Progenitor cell of endocrine pancreas (in vitro differentiated cells): ENCODE data around the gene VGLL4. TPM values are rescaled to one million over a fixed set of nuclear protein-coding genes. Genes with fewer than 3 reads are reported as not detected.

Experiments used
- DNase-seq: peaks from one replicate; pipeline ENCODE4 v3.0.0; 2021; ENCODE audit warnings: low spot score; ENCODE audit not compliant: unreplicated experiment
- H3K27ac Mint-ChIP-seq: 2 replicates; pipeline ENCODE4 v1.8.0; 2021; ENCODE audit warnings: mild to moderate bottlenecking, moderate library complexity, mixed read lengths
- H3K27me3 Mint-ChIP-seq: 2 replicates; pipeline ENCODE4 v1.8.0; 2021; ENCODE audit warnings: mixed read lengths
- H3K36me3 Mint-ChIP-seq: 2 replicates; pipeline ENCODE4 v1.8.0; 2022; ENCODE audit warnings: mixed read lengths; ENCODE audit not compliant: insufficient read depth
- H3K4me1 Mint-ChIP-seq: 2 replicates; pipeline ENCODE4 v1.8.0; 2021; ENCODE audit warnings: low read depth, mixed read lengths
- H3K4me3 Mint-ChIP-seq: 2 replicates; pipeline ENCODE4 v1.8.0; 2021; ENCODE audit warnings: low read depth, mild to moderate bottlenecking, moderate library complexity, mixed read lengths
- H3K9me3 Mint-ChIP-seq: 2 replicates; pipeline ENCODE4 v1.8.0; 2021; ENCODE audit warnings: low read depth, mixed read lengths
- total RNA-seq: library from RNA; stranded (reverse); gene quantifications from 2 replicates; pipeline ENCODE4 v1.2.1, GENCODE V29; 2021
- TF ChIP-seq, protein P1 (sequence below): fragments of 200-600 bp; sonication (generic); IDR thresholded peaks from one replicate; pipeline ENCODE4 v1.5.0; 2021; ENCODE audit warnings: antibody characterized with exemption, mild to moderate bottlenecking; ENCODE audit not compliant: unreplicated experiment

The VGLL4 gene
- total RNA-seq, 1 donor from 2014 or later, result 93.2 TPM

DNA sequence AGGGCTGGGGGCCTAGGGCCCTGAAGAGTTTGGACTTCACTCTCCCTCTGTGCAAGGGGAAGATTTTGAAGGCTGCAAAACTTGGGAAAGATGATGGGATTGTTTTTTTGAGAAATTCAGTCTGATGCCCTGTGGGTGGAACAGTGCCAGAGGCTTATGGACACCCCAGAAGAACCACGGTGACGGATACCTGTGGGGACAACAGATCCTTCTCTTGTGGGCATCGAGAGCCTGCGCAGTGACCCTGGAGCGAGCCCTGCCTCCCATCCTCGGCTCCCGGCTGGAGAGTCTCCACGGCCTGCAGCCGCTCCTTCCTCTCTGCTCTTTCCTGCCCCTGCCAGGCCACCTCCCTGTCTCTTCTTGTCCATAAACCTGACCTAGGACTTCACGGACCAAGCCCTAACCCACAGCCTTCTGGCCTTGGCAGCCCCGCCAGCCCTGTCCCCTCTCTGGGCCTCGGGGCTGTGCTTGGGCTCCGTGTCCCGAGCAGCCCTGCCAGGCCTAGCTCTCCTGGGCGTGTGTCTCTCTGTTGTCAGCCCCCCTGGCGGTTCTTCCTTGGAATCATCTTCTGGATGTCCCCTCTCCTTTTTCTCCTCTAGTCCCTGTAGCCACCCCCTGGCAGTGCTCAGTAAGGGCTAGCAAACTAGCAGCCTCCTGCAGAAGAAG lies 98.4 kb downstream of the VGLL4 start:
- Mint-ChIP-seq H3K4me1 (no peaks in the 10 kb centered on the region), H3K4me3 (no peak overlapping the region), H3K36me3 (peaks cover 7% of the 10 kb centered on the region), H3K27ac (no peak overlapping the region), H3K27me3 (no peaks in the 10 kb centered on the region), H3K9me3 (no peaks in the 10 kb centered on the region)
- TF ChIP-seq, protein P1, sequence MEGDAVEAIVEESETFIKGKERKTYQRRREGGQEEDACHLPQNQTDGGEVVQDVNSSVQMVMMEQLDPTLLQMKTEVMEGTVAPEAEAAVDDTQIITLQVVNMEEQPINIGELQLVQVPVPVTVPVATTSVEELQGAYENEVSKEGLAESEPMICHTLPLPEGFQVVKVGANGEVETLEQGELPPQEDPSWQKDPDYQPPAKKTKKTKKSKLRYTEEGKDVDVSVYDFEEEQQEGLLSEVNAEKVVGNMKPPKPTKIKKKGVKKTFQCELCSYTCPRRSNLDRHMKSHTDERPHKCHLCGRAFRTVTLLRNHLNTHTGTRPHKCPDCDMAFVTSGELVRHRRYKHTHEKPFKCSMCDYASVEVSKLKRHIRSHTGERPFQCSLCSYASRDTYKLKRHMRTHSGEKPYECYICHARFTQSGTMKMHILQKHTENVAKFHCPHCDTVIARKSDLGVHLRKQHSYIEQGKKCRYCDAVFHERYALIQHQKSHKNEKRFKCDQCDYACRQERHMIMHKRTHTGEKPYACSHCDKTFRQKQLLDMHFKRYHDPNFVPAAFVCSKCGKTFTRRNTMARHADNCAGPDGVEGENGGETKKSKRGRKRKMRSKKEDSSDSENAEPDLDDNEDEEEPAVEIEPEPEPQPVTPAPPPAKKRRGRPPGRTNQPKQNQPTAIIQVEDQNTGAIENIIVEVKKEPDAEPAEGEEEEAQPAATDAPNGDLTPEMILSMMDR, result no peak
- DNase-seq, result no peak

DNA sequence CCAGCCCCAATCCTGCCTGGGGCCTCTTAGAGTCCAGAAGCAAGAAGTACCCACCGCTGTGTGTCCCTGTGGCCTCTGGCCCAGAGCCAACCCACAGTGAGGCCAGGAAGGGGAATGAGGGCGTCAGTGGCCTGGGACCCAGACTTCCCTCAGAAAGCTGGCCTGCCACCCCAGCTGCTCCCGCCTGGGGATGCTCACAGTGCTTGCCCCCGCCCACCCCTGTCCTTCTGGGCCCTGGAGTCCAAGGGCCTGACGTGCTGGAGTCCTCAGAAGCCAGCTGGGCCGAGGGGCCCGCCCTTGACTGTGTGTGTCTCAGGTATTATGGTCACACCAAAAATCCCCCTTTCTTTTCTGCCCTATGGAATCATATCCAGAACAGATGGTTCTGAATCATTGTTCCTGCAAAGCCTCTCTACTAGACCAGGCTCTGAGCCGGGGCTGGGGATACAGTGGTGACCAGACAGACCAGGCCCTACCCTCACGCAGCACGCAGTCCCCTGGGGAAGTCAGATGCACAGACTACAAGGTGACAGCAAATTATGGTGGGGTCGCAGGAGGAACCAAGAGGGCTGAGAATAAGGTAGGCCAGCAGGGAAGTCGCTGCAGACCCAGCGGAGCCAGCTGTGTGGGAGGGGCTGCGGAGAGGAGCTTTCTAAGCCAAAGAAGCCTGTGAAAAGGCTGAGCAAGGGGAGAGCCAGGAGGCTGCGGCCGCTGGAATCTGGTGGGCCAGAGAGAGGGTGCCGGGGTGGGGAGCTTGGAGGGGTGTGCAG lies 99.1 kb downstream of the VGLL4 start:
- H3K4me3 Mint-ChIP-seq, result no peak overlapping the region
- H3K36me3 Mint-ChIP-seq, result peaks cover 7% of the 10 kb centered on the region
- H3K27ac Mint-ChIP-seq, result no peak overlapping the region
- no peaks in the 10 kb centered on the region for H3K9me3 Mint-ChIP-seq
- H3K4me1 Mint-ChIP-seq, result peaks cover 1% of the 10 kb centered on the region
- H3K27me3 Mint-ChIP-seq, result no peaks in the 10 kb centered on the region
- DNase-seq, result no peak
- TF ChIP-seq, protein P1, result no peak

DNA sequence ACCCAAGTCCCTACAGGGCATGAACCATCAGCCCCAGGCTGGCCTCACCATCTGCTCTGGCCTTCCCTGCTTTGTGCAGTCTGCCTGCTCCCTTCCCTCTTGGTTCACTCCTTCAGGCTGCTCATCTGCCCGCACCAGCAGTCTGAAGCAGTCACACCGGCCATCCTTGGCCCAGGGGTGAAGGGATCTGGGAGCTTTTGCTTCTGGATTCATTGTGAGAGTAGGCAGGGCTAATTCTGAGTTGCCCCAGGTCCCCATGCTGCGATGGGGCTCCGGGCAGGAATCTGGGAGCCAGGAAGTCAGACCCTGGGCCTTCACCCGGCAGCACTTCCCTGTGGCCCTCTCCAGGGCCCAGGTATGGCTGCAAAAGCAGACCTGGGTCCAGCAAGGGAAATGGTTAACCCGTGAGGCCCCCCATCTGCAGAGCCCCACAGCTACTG lies 99.7 kb downstream of the VGLL4 start:
- TF ChIP-seq, protein P1, result no peak
- no peaks in the 10 kb centered on the region for H3K27me3 Mint-ChIP-seq
- no peak for DNase-seq
- H3K9me3 Mint-ChIP-seq, result no peaks in the 10 kb centered on the region
- H3K4me1 Mint-ChIP-seq, result peaks cover 5% of the 10 kb centered on the region
- peaks cover 5% of the 10 kb centered on the region for H3K36me3 Mint-ChIP-seq
- no peak overlapping the region for H3K27ac Mint-ChIP-seq
- no peak overlapping the region for H3K4me3 Mint-ChIP-seq

DNA sequence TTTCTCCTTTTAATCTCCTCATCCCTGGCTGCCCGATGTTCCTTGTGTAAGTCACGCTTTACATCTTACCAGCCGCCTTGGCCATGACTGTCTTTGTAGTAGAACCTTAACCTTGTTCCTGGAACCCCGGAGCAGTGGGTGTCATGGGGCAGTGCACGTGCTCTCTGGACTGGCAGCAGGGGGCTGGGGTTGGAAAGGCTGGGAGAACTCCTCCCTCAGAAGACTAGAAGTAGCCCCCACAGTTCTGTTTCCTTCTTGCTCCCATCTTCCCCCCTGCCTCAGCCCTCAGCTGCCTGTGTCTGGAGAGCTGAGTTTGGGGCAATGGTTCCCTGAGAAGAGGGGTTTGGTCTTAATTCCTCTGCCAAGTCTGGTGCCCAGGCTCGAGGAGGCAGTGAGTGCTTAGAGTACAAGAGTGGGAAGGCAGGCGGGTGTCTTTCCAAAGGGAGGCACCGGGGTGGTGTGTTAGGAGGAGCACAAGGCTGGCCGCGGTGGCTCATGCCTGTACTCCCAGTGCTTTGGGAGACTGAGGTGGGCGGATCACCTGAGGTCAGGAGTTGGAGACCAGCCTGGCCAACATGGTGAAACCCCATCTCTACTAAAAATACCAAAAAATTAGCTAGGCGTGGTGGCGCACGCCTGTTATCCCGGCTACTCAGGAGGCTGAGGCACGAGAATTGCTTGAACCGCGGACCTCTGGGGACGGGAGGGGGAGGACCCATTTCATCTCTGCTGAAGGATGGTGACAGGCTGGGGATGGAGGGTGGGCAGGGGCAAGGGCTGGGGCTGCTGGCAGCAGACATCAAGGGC lies 100.4 kb downstream of the VGLL4 start:
- TF ChIP-seq, protein P1, result no peak
- H3K4me3 Mint-ChIP-seq, result no peak overlapping the region
- H3K36me3 Mint-ChIP-seq, result peaks cover 1% of the 10 kb centered on the region
- H3K27me3 Mint-ChIP-seq, result no peaks in the 10 kb centered on the region
- H3K27ac Mint-ChIP-seq, result no peak overlapping the region
- peaks cover 5% of the 10 kb centered on the region for H3K4me1 Mint-ChIP-seq
- DNase-seq, result no peak
- H3K9me3 Mint-ChIP-seq, result no peaks in the 10 kb centered on the region

DNA sequence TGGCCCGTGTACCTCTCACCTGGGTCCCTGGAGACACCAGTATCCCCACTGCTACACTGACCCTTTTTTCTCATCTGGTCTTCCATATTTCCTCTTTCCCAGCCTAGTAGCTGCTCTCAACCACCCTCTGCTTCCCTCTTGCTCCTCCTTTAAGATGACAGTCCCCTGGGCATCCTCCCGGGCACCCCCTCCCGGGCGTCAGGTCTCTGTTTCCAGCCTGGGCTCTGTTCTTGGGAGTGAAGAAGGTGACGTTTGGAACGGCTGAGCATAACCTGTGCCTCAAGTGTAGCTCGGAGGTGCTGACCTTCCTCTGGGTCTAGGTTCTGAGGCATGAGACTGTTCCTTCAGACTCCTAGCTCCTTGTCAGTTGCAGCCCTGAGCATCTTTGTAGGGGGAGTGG lies 101.2 kb downstream of the VGLL4 start:
- H3K27ac Mint-ChIP-seq, result no peak overlapping the region
- H3K9me3 Mint-ChIP-seq, result no peaks in the 10 kb centered on the region
- H3K4me1 Mint-ChIP-seq, result peaks cover 5% of the 10 kb centered on the region
- TF ChIP-seq, protein P1, result no peak
- no peak for DNase-seq
- H3K36me3 Mint-ChIP-seq, result peaks cover 1% of the 10 kb centered on the region
- no peak overlapping the region for H3K4me3 Mint-ChIP-seq
- no peaks in the 10 kb centered on the region for H3K27me3 Mint-ChIP-seq
